ENCODE measurements around the gene CYTIP. TPM values are rescaled to one million over a fixed set of nuclear protein-coding genes. Genes with fewer than 3 reads are reported as not detected.

Gene CYTIP
- total and polyA plus RNA-seq, 2 of the 4 experiments (the other 2 are of a cell fraction) = not detected

DNA sequence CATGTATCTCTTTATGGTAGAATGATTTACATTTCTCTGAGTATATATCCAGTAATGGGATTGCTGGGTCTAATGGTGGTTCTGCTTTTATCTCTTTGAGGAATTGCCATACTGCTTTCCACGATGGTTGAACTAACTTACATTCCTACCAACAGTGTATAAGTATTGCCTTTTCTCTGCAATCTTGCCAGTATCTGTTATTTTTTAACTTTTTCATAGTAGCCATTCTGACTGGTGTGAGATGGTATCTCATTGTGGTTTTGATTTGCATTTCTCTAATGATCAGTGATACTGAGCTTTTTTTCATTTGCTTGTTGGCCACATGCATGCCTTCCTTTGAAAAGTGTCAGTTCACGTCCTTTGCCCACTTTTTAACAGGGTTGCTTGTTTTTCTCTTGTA, 55.1 kb downstream of the CYTIP start:
- in situ Hi-C loops (cut with MboI; ENCODE audit: low sequenced_read_pairs) = no loop called here
- dilution Hi-C loops (cut with HindIII; ENCODE audit: low sequenced_read_pairs, unreplicated experiment) = no loop called here
- H2AK9ac ChIP-seq (replicated peaks; ENCODE audit: low read depth, low read length, poor library complexity) = no peak overlapping the region
- no peak overlapping the region for H3K27ac ChIP-seq (ENCODE audit: insufficient read depth, low read length)
- H3K27me3 ChIP-seq (ENCODE audit: control insufficient read depth, insufficient read depth, low read length) = no peaks in the 10 kb centered on the region
- H2BK120ac ChIP-seq (ENCODE audit: low read depth, low read length) = no peak overlapping the region
- no peak overlapping the region for H4K91ac ChIP-seq (ENCODE audit: insufficient read depth, low read depth, low read length)
- H4K8ac ChIP-seq (ENCODE audit: low read depth in 2 of 2, low read length in 2 of 2) = no peak overlapping the region
- BruUV-seq (replicated peaks) = no TSS peak
- no peak overlapping the region for H2BK20ac ChIP-seq (ENCODE audit: low read depth, low read length)
- no CpG with 5 or more reads among the region's 2 CpGs for WGBS, 2 experiments (ENCODE audit: extremely low coverage in 2 of 2, insufficient read length in 1 of 2)
- CTCF ChIA-PET = no interaction called here
- no peak overlapping the region for H2AFZ ChIP-seq (replicated peaks; ENCODE audit: low read length, poor library complexity)
- no peak overlapping the region for H3K4me2 ChIP-seq (ENCODE audit: low read depth, low read length)
- H2AK5ac ChIP-seq (ENCODE audit: low read depth, low read length) = no peak overlapping the region
- no peak for ATAC-seq (ENCODE audit: low read depth)
- no peaks in the 10 kb centered on the region for H3K79me1 ChIP-seq (ENCODE audit: low read depth in 1 of 2, low read length in 2 of 2)
- intact Hi-C loops (cut with micrococcal nuclease) = no loop called here
- POLR2A ChIA-PET (ENCODE audit: unreplicated experiment) = no interaction called here
- TF ChIP-seq, protein P1, sequence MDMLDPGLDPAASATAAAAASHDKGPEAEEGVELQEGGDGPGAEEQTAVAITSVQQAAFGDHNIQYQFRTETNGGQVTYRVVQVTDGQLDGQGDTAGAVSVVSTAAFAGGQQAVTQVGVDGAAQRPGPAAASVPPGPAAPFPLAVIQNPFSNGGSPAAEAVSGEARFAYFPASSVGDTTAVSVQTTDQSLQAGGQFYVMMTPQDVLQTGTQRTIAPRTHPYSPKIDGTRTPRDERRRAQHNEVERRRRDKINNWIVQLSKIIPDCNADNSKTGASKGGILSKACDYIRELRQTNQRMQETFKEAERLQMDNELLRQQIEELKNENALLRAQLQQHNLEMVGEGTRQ (IDR thresholded peaks at IDR 0.05; ENCODE audit: low read depth, low read length) = no peak
- no peak for TF ChIP-seq SMC3 (IDR thresholded peaks at IDR 0.05; ENCODE audit: low read depth, low read length)
- TF ChIP-seq RFX5 (IDR thresholded peaks at IDR 0.05; ENCODE audit: low read depth, low read length) = no peak
- no peak for TF ChIP-seq CHD1 (IDR thresholded peaks at IDR 0.05; ENCODE audit: low read depth, low read length)
- no peak for TF ChIP-seq CTCF (conservative IDR thresholded peaks at IDR 0.05; ENCODE audit: low read depth, low read length)
- no peaks in the 10 kb centered on the region for H3K9me3 ChIP-seq (ENCODE audit: control insufficient read depth, insufficient read depth, low read length)
- no peak overlapping the region for H3K56ac ChIP-seq (ENCODE audit: extremely low read depth, insufficient read depth, low read length)
- no peak for DNase-seq
- H3K4me3 ChIP-seq (ENCODE audit: insufficient read depth, low read depth, low read length) = no peak overlapping the region
- no peak overlapping the region for H3K9ac ChIP-seq (ENCODE audit: low read depth, low read length)
- H2BK5ac ChIP-seq (ENCODE audit: low read depth, low read length, poor library complexity, severe bottlenecking) = no peak overlapping the region
- H4K5ac ChIP-seq (ENCODE audit: low read depth, low read length) = no peak overlapping the region
- no peak overlapping the region for H3K23ac ChIP-seq (ENCODE audit: low read depth, low read length)
- H3K4me1 ChIP-seq (ENCODE audit: control insufficient read depth, insufficient read depth, low read length) = no peaks in the 10 kb centered on the region
- H2BK15ac ChIP-seq (ENCODE audit: low read depth, low read length) = no peak overlapping the region
- no peaks in the 10 kb centered on the region for H3K9me1 ChIP-seq (ENCODE audit: insufficient read depth, low read length)
- H3K4ac ChIP-seq (ENCODE audit: low read depth, low read length) = no peak overlapping the region
- no peak overlapping the region for H3K18ac ChIP-seq (ENCODE audit: low read depth, low read length)
- H4K20me1 ChIP-seq (ENCODE audit: insufficient read depth, low read length) = no peaks in the 10 kb centered on the region
- H3K14ac ChIP-seq (replicated peaks; ENCODE audit: low read depth, low read length) = no peak overlapping the region
- H3K36me3 ChIP-seq (ENCODE audit: control insufficient read depth, insufficient read depth, low read length) = no peaks in the 10 kb centered on the region
